Measurements from ENCODE around the gene KLHDC9.

GRCh38 chr1:161121042-161121650 is 23.0 kb downstream of the KLHDC9 start:
- TF ChIP-seq CTCF (conservative IDR thresholded peaks at IDR 0.05 in 1 of 2, IDR thresholded peaks at IDR 0.05 in 1 of 2; ENCODE audit: low read depth in 1 of 2, low read length in 2 of 2) = no peak
- no peak for TF ChIP-seq EZH2 (IDR thresholded peaks at IDR 0.05; ENCODE audit: low read length, missing control alignments)

Data from fibroblast of lung (primary cell).